IMR-90 (cell line): ENCODE data around the gene NEXN.

Experiments
- BHLHE40 ChIP-seq: fragments of 150-350 bp; IDR thresholded peaks from 2 replicates; pipeline ENCODE4 v1.6.1; 2016; ENCODE audit warnings: mild to moderate bottlenecking, low read depth, low read length
- CEBPB ChIP-seq: IDR thresholded peaks from 2 replicates; pipeline ENCODE4 v1.6.1; 2012; ENCODE audit warnings: low read depth, low read length, improper control_type of control experiment
- MAFK ChIP-seq: IDR thresholded peaks from 2 replicates; pipeline ENCODE4 v1.6.1; 2012; ENCODE audit warnings: low read depth, low read length, improper control_type of control experiment
- POLR2A ChIP-seq: IDR thresholded peaks from 2 replicates; pipeline ENCODE4 v1.6.1; 2012; ENCODE audit warnings: mild to moderate bottlenecking, low read depth, low read length
- RAD21 ChIP-seq: IDR thresholded peaks from 2 replicates; pipeline ENCODE4 v1.6.1; 2012; ENCODE audit warnings: low read length, improper control_type of control experiment
- RCOR1 ChIP-seq: IDR thresholded peaks from 2 replicates; pipeline ENCODE4 v1.6.1; 2012; ENCODE audit warnings: mild to moderate bottlenecking, low read length, improper control_type of control experiment; ENCODE audit not compliant: insufficient replicate concordance
- TF ChIP-seq, protein P1 (sequence below): conservative IDR thresholded peaks from 2 replicates; pipeline ENCODE4 v1.5.1; 2012; ENCODE audit warnings: mild to moderate bottlenecking, low read depth, low read length, improper control_type of control experiment

GRCh38 chr1:77866296-77866695, 22.1 kb upstream of the NEXN start:
- TF ChIP-seq MAFK (no peak), POLR2A (no peak), CEBPB (no peak), BHLHE40 (no peak), RAD21 (no peak), RCOR1 (no peak)
- TF ChIP-seq, protein P1, sequence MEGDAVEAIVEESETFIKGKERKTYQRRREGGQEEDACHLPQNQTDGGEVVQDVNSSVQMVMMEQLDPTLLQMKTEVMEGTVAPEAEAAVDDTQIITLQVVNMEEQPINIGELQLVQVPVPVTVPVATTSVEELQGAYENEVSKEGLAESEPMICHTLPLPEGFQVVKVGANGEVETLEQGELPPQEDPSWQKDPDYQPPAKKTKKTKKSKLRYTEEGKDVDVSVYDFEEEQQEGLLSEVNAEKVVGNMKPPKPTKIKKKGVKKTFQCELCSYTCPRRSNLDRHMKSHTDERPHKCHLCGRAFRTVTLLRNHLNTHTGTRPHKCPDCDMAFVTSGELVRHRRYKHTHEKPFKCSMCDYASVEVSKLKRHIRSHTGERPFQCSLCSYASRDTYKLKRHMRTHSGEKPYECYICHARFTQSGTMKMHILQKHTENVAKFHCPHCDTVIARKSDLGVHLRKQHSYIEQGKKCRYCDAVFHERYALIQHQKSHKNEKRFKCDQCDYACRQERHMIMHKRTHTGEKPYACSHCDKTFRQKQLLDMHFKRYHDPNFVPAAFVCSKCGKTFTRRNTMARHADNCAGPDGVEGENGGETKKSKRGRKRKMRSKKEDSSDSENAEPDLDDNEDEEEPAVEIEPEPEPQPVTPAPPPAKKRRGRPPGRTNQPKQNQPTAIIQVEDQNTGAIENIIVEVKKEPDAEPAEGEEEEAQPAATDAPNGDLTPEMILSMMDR = no peak
